GM19467 (cell line): ENCODE results near the gene HEPHL1.

Experiments used
- ATAC-seq: cut with Tn5 transposase; IDR thresholded peaks from one replicate; pipeline ENCODE4 v1.9.1; 2021; ENCODE audit warnings: mild to moderate bottlenecking, moderate library complexity; ENCODE audit not compliant: unreplicated experiment

The HEPHL1 gene

DNA sequence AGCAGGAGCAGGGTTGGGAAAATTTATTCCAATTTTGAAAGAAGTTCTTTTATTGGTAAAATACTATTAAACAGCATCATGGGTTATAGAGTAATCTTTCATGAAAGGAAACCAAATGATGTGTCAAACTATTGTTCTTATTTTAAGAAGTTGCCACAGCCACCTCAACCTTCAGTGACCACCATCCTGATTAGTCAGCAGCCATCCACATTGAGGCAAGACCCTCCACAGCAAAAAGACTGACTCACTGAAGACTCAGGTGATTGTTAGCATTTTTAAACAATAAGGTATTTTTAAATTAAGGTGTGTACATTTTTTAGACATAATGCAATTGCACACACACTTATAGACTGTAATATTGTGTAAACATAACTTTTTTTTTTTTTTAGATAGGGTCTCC, 3.7 kb upstream of the HEPHL1 start:
- ATAC-seq = no peak

DNA sequence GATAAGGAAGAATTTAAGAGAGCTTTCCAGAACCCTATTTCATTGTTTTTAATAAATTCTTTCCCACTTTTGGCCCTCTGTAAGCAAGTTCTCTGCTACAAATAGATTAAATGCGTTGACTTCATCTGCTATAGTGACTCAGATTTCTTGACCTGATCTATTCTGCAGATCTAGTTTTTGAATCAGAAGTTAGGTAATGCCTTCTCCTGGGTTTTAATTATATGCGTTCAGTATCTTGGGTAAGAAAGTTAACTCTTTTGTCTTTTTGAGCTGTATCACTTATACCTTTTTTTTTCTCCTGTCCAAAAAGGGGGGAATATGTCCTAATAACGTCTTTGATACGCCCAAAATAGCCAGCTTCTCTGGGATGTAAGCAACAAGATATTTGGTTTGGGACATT, 2.4 kb upstream of the HEPHL1 start:
- no peak for ATAC-seq

DNA sequence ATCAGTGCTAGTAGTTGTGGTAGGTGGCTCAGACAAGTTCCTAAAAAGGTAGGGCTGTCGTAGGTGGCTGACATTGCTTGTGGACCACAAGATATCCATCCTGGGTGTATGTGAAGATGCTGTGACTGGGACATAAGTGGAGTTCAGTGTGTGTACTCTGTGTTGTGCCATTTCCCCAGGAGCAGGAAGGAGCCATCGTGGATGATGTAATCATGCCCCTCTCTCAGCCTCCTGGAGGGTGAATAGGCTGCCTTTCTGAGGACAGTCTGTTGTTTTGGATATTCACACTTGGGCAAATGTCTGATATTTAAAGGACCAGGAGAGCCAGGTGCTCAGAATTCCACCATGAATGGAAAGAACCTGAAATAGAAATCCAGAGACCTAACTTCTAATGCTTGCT, 2.7 kb downstream of the HEPHL1 start:
- ATAC-seq = no peak

DNA sequence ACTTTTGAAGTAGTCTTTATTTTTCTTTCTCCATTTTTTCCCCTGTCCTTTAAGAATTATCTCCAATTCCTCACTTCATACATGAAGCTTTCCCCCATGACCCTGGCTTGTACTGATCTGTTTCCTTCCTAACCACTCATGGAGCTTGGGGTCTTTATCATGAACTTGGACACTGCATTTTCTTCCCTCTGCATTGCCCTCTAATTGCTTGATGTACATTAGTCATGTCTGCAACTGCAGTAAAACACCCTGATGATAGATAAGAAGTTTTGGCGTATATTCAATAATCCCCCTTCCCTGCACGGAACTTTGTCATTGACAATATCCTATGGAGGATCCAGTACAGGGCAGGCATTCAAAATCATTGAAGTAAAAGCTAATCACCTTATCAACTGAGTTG, 3.4 kb downstream of the HEPHL1 start:
- no peak for ATAC-seq

DNA sequence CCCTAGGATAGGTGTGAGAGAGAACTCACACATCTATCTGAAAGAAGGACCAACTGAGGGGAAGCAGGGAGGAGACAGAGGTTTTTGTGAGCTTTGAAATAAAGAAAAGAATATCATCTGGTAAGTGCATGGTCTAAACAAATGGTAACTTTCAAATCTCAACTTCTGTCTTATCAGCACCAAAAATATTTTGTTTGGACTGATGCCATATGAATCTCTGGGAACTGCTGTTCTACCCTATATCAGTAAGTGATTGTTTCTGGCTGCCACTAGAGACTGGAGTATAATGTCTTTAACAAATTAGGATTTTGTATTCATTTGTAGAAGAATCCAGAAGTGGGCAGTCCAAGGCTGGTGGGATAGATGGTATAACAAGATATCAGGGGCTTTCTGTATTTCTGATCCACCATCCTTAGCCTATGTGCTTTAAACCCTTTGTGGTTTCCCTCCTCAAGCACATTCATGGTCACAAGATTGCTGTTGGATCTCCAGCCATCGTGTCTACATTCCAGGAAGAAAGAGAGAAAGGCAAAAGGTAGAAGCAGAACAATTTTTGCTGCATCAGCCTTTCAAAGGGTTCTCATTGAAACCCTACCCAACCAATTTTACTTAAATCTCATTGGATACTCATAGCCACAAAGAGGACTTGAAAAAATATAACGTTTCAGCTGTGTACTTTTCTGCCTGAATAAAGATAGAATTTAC, 4.7 kb downstream of the HEPHL1 start:
- no peak for ATAC-seq

DNA sequence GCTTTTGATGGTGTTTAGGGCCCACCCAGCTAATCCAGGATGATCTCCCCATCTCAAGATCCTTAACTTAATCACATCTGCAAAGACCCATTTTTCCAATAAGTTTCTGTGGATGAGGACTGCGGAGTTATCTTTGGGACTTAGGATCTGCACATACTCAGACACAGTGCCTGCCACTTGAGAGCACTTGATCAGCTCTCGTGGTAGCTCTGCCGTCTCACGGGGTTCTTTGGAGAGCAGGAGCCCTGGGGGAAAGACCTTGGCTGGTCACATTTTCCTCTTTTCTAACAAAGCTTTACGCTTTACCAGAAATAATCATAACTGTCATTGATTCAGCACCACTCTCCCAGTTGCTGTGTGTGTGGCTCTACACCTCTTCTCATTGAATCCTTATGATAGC, 6.1 kb downstream of the HEPHL1 start:
- ATAC-seq = no peak

DNA sequence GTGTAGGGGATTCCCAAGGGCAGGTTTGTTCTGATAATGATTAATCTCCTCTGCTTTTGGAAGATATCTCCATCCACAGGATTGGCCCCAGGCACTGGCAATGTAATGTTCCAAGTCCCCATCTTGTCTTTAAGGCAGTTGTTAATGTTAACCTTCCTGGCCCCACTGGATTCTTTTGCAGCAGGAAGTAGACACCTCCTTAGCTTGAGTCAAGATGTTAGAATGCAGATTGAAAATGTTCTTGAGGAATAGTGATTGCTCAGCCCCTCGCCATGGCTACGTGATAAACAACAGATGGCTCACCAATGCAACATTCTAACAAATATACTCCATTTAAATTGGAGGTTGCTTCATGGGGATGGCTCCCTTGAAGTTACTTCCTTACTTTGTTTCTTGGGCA, 7.3 kb downstream of the HEPHL1 start:
- ATAC-seq = no peak

DNA sequence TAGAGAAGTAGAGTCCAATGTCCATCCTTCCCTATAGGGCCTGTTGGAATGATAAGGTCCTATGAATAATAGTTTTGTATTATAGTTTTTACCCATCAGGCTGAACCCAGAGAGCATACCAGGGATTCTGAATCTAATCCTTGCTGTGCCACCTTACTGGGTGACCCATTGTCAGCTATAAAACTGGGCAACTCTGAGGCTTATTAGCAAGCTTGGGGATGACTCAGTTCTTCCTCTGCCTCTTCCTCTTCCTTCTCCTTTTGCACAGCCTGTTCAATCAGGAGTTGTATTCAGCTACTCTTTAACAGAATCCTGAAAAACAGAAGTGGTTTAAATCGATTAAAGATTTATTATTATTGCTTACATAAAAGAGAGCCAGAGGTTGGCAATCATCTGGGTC, 8.9 kb downstream of the HEPHL1 start:
- ATAC-seq = no peak

DNA sequence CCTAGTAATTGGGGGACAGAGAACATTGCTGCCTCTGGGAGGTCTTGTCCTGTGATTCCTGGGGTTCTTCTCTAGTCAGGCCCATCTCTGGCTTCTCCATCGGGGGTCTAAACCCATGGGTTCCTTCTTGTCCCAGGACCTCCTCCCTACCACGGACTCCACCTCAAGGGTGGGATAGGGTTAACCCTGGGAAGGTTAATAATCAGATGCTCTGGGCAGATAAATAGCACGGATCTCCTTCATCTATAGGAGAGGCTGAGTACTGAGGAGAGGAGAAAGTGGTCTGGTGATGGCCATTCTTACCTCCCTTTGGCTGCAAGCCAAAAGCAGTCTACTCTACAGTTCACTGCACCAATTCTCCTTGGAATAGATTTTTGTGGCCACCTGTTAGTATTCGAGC, 10.5 kb downstream of the HEPHL1 start:
- no peak for ATAC-seq

DNA sequence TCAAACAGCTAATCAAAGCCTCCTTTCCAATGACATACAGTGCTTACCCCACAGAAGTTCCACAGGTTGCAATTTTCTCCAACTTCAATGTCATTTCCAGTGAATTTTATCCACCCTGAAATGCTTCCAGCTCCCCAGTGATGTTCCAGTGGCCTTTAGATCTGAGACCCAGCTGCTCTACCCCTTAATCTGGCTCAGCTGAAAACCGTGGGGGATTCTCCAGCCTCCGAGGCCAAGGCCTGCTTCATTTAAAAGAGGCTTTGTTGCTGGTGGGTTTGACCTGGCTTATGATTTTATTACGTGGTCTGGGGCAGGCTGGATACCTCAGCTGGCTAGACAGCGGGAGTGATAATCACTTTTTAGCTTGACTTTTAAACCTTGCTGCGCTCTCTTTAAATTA, 10.9 kb downstream of the HEPHL1 start:
- no peak for ATAC-seq

DNA sequence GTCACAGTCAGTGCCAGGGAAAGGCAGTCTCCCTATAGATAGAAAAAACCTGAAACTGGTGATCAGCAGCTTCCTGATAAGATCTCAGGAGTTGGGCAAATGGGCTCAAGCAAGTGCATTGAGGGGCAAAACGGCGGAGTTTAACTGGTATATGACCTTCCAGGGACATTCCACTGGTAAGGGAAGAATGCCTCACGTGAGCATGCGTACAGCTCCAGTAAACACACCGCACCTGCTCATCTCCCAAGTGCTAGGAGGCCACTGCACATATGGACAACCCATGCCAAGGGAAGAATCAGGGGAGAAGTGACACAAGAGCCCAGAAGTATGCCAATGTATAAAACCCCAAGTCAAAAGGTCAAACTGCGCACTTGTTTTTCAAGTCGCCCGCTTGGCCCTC, 11.6 kb downstream of the HEPHL1 start:
- no peak for ATAC-seq

DNA sequence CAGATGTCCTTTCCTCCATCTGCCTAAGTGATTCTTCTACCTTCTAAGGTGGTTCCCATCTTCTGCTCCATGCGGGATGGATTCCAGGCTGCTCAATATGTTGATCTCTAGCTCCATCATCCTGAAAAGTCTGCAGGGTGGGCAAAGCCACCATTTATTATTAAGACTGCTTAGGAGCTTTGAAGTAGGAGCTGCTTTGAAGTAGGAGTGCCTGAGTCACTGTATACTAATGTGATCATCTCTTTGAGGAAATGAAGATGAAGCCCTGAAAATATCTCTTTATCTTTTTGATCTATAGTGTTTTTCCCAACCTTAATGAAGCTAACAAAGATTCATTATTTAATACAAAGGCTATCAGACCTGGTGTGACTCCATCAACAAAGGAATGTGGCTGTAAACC, 13.1 kb downstream of the HEPHL1 start:
- ATAC-seq = no peak

DNA sequence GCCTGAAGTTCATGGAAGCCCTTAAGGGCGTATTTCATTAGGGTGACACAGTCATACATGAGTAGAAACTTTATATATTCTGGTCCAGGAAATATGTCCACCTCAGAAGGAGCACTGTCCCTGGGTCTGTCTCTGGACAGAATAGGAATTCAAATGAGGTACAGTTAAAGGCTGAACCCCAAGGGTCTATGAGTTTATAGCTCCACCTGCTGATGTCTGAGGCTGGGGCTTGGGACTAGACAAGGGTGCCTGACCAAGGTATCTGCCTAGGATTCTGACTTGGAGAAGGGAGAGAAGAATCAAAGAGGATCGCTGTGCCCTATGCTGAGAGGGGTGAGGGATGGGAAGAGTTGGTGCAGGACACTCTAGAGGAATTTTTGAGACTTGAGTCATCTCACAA, 14.9 kb downstream of the HEPHL1 start:
- no peak for ATAC-seq

DNA sequence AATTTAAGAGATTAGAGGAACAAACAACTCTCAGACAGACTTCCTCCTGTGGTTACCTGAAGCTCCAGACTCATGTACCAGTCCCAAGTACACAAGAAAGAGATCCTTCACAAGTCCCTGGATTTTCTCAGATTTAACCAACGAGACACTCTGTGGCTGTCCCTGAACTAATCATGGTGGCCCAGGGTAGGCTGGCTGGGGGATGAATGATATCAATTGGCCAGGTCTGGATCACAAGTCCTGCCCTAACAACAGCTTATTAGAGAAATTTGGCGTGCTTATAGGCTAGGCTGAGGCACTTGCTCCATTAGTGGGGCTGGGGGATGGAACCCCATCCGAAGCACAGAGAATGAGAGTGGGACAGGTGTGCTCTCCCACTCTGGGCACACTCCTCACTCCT, 22.1 kb downstream of the HEPHL1 start:
- ATAC-seq = no peak

DNA sequence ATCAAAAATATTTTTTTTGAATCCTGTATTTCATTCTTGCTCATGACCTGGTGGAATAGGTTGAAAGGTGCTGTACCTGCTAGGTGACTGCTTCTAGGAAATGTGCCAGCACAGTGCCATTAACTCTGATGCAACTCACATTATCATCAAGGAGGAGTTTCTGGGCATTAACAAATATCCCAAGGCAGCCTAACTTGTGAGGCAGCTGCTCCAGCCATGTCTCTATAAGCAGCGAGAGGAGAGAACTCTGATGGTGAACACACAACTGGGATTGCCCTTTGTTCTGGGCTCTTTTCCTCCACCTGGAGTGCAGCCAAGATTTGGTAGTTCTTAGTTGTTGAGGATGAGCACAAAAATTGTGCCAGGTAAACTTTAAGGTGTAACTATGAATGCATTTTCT, 25.6 kb downstream of the HEPHL1 start:
- no peak for ATAC-seq

DNA sequence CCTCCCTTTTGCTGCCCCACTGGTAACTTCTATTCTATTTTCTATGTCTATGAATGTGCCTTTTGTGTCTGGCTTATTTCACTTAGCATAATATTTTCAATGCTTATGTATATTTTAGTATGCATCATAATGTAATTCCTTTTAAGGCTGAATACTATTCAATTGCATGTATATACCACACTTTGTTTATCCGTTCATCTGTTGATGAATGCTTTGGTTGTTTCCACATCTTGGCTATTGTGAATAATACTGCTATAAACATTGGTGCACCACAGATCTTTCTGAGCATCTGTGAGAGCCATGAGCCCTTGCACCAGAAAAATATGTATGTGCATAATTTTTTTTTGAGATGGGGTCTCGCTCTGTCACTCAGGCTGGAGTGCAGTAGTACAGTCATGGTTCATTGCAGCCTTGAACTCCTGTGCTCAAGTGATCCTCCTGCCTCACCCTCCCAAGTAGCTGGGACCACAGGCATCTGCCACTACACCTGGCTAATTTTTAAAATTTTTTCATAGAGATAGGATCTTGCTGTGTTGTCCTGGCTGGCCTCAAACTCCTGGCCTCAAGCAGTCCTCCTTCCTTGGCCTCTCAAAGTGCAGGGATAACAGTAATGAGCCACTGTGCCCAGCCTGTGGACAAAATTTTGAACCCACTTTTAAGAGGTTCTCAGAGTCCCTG, 27.0 kb downstream of the HEPHL1 start:
- no peak for ATAC-seq

DNA sequence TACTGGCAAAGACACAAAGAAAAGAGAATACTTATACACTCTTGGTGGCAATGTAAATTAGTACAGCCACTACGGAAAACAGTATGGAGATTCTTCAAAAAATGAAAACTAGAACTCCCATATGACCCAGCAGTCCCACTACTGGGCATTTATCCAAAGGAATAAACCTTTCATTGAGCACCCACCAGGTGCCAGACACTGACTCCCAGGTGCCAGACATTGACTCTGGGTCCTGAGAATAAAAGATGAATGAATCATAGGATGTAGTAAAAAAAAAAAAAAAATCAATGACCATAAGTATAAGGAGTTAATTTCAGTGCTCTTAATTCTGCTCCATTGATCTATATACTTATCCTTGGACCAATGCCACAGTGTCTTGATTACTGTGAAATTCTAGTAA, 28.2 kb downstream of the HEPHL1 start:
- ATAC-seq = no peak

DNA sequence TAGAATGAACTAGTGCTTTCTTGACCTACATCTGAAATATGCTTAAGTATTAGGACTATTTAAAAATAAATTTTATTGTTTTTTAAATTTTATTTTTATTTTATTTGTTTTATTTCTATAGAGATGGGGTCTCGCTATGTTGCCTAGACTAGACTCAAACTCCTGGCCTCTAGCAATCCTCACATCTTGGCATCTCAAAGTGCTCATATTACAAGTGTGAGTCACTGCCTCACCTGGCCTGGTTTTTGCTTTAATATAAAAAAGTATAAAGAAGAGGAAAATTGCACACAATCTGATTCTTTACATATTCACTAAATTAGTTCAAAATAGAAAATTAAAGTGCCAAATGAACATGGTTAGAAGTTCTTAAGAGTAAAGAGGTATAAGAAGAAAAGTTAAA, 37.5 kb downstream of the HEPHL1 start:
- ATAC-seq = no peak

DNA sequence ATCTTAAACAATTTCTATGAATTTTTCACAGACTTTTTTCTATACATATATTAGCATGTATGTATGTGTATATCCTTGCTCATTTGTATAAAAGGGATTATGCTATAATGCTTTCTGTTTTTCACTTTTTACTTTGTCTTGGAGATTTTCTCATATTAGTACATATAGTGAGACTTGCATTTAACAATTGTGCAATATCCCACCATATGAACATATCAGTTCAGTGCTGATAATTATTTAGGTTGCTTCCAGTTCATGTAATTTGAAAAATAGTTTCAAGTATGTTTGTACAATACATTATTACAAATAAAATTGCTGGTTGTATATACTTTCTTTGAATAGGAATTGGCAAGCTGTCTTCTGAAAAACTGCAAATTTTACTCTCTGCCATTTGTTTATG, 37.9 kb downstream of the HEPHL1 start:
- no peak for ATAC-seq

DNA sequence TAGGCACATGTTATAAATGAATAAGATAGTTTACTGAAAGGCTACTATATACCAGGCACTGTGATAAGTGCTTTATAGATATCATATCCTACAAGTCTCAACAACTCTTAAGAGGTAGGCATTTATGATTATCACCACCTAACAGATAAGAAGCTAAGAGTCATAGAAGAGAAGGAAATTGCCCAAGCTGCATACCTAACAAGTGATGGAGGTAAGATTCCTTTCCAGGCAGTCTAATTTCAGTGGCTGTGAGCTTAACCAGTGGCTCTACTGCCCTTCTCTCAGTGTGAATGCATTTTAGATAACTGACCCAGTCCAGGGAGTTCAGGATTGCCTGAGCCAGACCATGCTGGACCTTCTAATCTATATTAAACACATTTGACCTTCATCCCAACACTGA, 39.2 kb downstream of the HEPHL1 start:
- ATAC-seq = no peak

DNA sequence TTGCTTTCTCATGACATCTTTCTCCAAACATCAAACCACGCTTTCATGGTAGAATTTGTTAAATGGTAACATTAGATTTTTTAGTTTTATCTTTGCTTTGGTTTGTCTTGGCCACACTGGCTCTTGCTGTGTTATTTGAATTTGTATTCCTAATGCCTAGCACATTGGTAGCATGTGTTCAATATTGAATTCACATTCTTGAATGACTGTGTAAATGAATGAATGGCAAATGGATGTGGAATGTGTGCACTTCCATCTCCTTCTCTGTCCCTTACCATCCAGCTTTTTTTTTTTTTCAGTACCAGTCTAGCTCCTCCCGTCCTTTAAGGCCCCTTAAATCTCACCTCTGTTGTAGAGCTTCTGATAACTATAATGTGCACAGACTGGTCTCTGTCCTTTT, 41.2 kb downstream of the HEPHL1 start:
- ATAC-seq = no peak

DNA sequence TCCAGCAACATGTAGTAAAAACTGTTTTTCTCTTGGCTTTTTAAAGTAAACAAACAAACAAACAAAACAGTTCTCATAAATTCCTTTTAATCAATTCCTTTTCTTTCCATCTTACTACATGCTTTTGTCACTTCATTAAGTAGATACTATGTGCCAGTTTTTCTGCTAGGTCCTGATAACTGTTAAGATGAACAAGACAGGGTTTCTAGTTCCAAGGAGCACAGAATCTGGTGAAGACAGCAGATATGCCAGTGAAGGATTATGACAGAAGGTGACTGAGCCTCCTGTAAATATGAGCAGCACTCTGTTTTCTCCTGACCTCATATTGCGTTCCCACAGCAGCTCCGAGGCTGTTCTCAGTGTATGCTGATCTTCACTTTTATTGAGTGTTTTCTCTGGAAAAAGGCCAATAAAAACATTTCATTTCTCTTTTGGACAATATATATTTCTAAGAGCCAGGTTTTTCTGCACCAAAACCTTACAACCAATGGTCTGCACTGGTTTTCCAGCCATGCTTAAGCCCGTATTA, 45.8 kb downstream of the HEPHL1 start:
- ATAC-seq = no peak

DNA sequence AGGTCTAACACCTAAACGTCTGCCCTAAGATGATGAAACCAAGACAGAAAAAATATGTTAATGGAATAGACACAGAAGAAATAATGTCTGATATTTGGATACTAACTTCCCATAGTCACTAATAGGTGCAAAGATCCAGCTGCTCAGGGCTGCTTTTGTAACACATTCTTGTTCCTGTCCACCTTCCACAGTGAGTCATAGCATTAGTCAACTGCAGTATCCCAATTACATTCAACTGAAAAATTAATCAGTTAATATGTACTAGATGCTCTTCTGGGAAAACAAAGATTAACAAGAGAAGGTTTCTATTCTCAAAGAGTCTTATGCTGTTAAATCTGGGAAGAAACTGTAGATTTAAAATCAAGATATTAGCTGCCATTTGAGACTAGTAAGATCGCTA, 47.6 kb downstream of the HEPHL1 start:
- ATAC-seq = no peak
